Right ventricle myocardium inferior (tissue), 1 donor: ENCODE measurements around the gene CST7. TPM values are rescaled to one million over a fixed set of nuclear protein-coding genes. Genes with fewer than 3 reads are reported as not detected.
"Not testable (repeated sequence)": the region's sequence is repeated elsewhere in the genome, so short reads cannot be mapped to it uniquely, and the experiment has no call there.

ENCODE experiments used
- ATAC-seq: fragments of 200-7000 bp; cut with Tn5 transposase; one replicate; pipeline ENCODE4 v1.9.1; 2020; ENCODE audit warnings: mild to moderate bottlenecking, moderate library complexity
- DNase-seq: peaks from one replicate; pipeline ENCODE4 v3.0.0; 2021; ENCODE audit errors: missing footprints
- intact Hi-C: fragments of 100-400 bp; cut with DNase I; formaldehyde crosslinking; loops from one replicate; pipeline ENCODE4 v1.11.0; 2022
- total RNA-seq: library from RNA; stranded (reverse); fragmentation: NEBNext Ultra II Directional; extraction: Animal tissue kit (Norgen Biotek cat#: 25700); gene quantifications from one replicate; pipeline ENCODE4 v1.2.1, GENCODE V29; 2021
- donor health status: DM: no; HTN: yes; CAD: no; lungs with severe emphysema.

Gene CST7
- total RNA-seq, 1 donor from 2014 or later = 1.4 TPM

DNA sequence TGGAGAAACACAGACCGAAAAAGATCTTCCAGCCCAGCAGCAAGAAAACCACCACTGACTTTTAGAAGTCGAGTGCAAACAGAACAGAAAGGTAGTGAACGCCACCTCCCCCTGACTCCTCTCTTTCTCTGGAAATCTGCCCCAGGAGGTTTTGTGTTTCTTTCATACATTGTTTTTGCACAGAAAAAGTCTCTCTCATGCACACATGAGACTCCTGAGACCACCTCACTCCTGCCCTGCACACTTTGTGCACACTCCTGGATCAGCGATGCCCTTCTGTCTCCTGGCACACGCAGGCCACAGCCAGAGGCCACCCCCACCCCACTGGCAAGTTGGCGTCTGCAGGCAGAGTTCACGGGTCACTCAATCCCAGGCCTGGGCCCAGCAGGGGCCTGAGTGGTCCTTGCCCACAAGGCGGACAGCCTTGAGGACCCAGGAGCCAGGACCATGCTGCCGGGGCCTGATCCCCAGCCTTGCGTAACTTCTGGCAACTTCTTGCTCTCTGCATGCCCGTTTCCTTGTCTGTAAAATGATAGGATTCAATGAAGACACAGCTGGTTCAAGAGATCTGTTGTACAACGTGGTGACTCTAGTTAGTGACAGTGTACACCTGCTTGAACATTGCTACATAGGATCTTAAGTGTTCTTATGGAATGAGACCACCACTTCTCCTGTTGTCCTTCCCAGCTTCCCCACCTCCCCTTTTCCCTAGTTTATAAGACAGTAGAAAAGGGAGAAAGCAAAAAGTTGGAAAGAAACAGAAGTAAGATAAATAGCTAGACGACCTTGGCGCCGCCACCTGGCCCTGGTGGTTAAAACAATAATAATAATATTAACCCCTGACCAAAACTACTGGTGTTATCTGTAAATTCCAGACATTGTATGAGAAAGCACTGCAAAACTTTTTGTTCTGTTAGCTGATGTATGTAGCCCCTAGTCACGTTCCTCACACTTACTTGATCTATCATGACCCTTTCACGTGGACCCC, 30.2 kb upstream of the CST7 start:
- intact Hi-C loops = loop anchor here (5.0 to 10.0 kb wide), 3 partner anchors 757 to 1032 kb away; no protein-coding TSS in a partner anchor
- no peak for ATAC-seq
- DNase-seq = no peak

DNA sequence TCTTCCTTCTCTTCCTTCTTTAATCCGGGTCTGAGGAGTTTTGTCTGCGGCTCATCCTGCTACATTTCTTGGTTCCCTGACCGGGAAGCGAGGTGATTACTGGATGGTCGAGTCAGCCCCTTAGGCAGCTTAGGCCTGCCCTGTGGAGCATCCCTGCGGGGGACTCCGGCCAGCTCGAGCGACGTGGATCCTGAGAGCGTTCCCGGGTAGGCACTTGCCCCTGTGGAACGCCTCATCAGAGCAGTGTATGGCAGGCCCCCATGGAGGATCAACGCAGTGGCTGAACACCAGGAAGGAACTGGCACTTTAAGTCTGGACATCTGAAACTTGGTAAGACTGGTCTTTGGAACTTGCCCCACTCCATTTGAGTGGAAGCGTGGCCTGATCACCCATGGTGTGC, 29.4 kb upstream of the CST7 start:
- intact Hi-C loops = loop anchor here (5.0 to 10.0 kb wide), 3 partner anchors 757 to 1032 kb away; no protein-coding TSS in a partner anchor
- ATAC-seq, DNase-seq: not testable (repeated sequence)

DNA sequence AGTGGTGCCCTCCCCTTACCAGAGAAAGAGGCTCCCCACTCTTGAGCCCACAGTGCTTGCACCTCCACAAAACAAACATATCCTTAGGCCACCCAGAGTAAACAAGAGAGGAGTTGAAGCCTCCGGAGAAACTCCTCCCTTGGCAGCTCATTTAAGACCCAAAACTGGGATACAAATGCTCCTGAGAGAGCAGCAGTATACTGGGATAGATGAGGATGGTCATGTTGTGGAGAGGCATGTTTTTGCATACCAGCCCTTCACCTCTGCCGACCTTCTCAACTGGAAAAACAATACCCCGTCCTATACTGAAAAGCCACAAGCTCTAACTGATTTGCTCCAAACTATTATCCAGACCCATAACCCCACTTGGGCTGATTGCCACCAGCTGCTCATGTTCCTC, 28.4 kb upstream of the CST7 start:
- intact Hi-C loops, ATAC-seq, DNase-seq: not testable (repeated sequence)

DNA sequence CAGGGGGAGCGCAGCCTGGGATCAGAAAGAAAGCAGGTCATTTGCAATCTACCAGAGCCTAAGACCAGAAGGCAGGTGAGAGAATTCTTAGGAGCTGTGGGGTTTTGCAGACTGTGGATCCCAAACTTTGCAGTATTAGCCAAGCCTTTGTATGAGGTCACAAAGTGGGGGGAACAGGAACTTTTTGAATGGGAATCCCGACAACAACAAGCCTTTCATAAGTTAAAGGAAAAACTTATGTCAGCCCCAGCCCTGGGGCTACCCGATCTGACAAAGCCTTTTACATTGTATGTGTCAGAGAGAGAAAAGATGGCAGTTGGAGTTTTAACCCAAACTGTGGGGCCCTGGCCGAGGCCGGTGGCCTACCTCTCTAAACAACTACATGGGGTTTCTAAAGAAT, 19.8 kb upstream of the CST7 start:
- ATAC-seq, DNase-seq, intact Hi-C loops: not testable (repeated sequence)

DNA sequence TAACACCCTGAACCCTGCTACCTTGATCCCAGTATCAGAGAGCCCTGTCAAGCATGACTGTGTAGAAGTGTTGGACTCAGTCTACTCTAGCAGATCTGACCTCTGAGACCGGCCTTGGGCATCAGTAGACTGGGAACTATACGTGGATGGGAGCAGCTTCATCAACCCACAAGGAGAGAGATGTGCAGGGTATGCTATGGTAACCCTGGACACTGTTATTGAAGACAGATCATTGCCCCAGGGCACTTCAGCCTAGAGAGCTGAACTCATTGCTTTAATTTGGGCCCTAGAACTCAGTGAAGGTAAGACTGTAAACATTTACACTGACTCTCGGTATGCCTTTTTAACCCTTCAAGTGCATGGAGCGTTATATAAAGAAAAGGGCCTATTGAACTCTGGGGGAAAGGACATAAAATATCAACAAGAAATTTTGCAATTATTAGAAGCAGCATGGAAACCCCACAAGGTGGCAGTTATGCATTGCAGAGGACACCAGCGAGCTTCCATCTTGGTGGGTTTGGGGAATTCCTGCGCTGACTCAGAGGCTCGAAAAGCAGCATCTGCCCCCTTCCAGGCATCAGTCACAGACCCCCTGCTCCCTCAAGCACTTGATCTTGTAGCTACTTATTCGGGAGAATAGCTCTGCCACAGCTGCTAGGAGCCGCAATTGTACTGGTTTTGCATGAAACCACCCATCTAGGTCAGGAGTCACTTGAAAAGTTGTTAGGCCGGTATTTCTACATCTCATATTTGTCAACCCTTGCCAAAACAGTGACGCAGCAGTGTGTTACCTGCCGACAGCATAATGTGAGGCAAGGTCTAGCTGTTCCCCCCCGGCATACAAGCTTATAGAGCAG, 19.0 kb upstream of the CST7 start:
- intact Hi-C loops, ATAC-seq: not testable (repeated sequence)

DNA sequence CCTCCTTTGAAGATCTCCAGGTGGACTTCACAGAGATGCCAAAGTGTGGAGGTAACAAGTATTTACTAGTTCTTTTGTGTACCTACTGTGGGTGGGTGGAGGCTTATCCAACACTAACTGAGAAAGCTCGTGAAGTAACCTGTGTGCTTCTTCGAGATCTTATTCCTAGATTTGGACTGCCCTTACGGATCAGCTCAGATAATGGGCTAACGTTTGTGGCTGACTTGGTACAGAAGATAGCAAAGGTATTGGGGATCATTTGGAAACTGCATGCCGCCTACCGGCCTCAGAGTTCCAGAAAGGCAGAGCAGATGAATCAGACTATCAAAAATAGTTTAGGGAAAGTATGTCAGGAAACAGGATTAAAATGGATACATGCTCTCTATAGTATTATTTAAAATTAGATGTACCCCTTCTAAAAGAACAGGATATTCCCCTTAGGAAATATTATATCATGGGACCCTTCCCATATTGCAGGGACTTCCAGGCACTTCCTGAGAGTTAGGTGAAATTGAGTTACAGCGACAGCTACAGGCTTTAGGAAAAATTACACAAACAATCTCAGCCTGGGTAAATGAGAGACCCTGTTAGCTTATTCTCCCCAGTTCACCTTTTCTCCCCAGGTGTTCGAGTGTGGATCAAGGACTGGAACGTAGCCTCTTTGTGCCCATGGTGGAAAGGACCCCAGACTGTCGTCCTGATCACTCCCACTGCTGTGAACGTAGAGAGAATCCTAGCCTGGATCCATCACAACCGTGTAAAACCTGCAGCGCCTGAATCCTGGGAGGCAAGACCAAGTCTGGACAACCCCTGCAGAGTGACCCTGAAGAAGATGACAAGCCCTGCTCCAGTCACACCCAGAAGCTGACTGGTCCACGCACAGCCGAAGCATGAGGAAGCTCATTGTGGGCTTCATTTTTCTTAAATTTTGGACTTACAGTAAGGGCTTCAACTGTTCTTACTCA, 18.1 kb upstream of the CST7 start:
- ATAC-seq, intact Hi-C loops: not testable (repeated sequence)
- DNase-seq = peak; percentile 53

More for the DNA sequence above, 19.0 kb upstream of the CST7 start:
- not testable (repeated sequence) for DNase-seq

DNA sequence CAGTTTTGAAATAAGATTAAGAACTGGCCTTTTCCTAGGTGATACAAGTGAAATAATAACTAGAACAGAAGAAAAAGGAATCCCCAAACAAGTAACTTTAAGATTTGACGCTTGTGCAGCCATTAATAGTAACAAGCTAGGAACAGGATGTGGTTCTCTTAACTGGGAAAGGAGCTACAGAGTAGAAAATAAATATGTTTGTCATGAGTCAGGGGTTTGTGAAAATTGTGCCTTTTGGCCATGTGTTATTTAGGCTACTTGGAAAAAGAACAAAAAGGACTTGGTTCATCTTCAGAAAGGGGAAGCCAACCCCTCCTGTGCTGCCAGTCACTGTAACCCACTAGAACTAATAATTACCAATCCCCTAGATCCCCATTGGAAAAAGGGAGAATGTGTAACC, 17.2 kb upstream of the CST7 start:
- DNase-seq, ATAC-seq, intact Hi-C loops: not testable (repeated sequence)

DNA sequence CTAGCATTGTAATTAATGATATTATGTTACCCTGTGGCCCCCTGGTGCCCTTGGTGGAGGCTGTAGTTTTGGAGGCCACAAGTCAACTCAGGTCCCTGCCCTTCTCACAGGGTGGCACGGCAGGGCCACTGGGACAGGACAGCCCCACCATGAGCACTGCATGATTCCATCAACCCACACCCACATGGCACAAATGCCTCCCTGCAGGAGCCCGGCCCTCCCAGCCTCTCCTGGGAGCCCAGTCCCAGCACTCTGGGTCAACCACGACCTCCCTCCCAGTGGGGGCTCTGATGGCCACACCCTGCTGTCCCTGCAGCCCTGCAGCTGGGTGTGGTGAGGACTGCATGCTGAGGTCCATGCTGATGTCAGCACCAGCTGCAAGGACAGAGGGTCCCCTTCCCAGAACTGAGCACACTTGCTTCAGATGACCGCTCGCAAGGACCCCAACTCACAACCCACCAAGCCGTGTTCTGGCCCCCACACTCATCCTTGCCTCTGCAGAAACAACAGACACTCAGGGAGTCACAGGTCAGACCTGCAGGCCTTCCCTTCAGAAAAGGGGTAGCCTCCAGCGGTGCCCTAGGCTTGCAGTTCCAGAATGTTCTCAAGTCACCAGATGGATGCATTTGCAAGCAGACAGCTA, 15.7 kb upstream of the CST7 start:
- intact Hi-C loops = no loop called here
- no peak for ATAC-seq
- no peak for DNase-seq

DNA sequence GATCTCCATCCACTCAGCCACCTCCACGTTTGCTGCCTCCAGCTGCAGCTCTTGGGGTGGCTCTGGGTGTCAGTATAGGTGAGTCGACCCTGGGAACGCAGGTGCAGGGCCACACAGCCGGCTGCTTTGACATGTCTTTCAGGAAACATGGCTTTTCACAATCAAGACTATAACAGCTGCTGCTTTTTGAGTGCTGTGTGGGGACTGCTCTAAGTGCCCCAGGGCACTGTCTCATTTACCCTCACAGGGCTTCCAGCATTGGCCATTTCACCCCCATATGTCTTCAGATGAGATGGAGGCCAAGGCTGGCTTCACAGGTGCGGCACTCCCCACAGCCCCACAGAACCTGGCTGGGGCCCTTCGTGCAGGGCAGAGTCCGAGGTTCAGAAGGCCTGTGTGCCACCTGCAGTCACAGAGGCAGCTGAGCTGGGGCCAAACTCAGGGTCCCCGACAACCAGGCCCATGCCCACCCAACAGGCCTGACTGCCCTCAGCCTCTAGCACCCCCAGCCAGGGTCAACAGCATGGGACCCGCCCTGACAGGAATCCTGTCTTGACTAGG, 14.9 kb upstream of the CST7 start:
- intact Hi-C loops = no loop called here
- DNase-seq (no peak), ATAC-seq (no peak)

DNA sequence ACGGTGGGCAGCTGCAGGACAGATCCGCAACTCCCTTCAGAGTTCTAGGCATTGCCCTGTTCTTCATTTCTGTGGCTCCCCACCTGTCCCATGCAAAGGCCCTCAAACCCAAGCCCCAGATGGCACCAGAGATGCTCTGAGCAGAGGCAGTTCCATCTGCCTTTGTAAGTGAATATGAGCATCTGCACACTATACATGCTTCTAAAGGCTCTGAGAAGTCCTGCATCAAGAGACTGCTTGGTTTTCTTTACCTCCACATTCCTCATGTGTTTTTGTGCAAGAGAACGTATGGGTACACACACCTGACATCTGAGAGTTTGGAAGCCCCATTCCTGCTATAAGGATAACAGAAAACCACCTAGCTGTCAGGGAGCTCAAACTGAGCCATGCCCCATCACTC, 14.4 kb upstream of the CST7 start:
- no peak for DNase-seq
- ATAC-seq = no peak
- intact Hi-C loops = no loop called here

DNA sequence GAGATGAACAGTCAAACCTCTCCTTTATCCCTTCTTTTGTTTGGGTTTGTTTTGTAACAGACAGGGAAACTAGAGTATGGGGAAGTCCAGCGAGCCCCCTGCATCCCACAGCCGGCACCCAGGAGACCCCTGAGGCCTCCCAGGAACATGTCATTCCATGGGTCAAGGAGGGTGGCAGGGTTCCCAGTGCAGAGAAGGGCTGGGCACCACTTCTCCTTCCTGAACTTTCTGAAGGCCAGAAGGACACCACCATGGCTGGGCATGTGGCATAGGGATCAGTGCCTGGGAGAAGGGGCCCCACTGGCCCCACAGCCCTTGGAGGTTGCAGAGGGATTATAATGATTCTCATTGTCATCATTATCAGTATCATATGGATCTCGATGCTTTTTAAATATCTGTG, 13.9 kb upstream of the CST7 start:
- intact Hi-C loops = no loop called here
- DNase-seq (no peak), ATAC-seq (no peak)

DNA sequence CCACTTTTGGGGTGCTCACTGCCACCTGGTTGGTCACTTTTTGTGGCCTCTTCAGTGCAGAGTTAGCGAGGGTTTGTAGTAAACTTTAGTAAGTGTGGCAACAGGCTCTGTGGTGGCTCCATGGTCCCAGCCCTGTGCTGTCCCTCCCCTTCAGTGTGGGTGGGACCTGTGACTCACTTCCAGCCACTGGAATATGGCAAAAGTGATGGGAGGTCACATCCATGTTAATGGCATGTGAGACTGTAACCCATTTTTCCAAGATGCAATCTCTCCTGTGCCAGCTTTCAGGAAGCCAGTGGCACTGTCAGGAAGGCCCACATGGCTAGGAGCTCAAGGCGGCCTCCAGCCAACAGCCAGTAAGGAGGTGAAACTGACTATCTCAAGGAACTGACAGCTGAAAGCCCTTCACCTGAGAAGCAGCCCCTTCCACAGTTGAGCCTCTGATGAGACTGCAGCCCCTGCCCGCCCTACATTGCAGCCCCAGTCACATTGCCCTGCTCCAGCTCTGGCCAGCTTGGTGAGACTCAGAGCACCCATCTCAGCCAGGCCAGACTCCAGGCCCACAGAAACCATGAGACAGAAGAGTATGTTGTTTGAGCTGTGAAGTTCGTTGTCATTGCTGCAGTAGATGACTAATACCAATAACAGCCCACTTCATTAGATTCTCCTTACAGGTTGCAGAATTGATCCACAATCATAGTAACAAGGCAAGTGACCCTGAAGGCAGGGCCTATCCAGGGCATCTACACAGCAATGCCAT, 13.1 kb upstream of the CST7 start:
- DNase-seq (no peak), ATAC-seq (no peak)
- intact Hi-C loops = no loop called here

DNA sequence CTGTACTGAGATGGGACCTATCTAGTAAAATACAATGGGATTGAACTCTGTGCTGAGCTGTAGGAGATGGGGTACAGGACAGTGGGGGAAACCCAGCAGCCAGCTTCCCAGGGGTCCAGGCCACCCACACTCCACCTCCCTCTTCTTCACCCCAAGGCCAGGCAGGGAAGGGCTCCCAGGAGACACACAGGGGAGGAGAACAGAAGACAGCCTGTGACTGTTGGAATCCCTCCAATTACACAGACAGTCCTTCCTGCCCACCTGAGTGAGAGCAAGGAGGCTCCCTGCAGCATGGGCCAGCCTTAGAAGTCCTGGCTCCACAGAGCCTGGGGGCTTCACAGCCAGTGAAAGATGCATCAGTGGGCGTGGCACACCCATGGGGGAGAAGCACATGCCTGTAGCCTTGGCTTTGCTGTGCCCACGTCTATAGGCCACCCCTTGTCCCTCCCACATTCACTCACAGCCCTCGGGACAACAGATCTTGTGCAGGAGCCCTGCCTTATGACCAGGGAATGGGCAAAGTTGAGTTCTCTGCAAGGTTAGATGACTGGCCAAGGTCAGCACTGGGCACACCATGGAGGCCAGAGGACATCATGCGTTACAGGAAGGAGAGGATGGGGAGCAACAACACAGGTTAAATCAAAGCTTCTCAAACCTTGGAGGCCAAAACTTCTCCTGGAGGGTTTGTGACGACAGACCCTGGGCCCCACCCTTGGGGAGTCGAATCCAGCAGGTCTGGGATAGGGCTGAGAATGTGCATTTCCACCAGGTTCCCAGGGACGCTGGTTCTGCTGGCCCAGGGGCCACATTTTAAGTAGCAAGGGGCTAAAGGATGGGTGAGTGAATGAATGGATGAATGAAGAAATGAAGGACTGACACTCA, 12.3 kb upstream of the CST7 start:
- ATAC-seq (no peak), DNase-seq (no peak)
- intact Hi-C loops = no loop called here

DNA sequence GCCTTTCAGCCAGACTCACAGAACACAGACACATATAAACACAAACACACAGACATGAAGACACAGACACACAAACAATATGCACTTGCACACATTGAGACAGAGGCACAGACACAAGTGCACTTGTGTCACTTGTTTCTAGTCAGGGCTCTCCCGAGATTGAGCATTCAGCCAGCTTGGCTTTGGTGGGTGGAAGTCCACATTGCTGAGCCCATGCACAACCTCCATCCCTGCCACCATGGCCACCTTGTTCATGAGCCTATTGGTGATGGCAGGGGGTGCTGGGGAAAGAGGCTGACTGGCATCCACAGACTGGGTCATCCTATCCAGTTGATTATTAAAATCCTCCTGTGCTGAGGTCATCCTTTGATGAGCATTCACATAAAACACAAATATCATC, 11.5 kb upstream of the CST7 start:
- intact Hi-C loops = no loop called here
- ATAC-seq = no peak
- no peak for DNase-seq

DNA sequence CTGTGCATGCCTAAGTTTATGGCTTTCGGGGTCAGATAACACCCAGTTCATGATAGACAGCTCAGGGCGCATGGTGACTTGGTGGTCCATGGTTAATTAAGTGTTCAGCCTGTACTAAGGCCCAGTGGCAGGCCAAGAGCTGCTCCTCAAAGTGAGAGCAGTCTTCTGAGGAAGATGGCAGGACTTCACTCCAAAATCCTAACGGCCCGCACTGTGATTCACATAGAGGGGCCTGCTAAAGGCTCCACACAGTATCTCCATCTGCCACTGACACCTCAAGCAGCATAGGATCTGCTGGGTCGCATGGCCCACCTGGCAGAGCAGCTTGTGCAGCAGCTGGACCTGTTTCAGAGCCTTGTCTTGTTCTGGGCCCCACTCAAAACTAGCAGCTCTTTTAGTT, 10.6 kb upstream of the CST7 start:
- ATAC-seq = no peak
- intact Hi-C loops = no loop called here

DNA sequence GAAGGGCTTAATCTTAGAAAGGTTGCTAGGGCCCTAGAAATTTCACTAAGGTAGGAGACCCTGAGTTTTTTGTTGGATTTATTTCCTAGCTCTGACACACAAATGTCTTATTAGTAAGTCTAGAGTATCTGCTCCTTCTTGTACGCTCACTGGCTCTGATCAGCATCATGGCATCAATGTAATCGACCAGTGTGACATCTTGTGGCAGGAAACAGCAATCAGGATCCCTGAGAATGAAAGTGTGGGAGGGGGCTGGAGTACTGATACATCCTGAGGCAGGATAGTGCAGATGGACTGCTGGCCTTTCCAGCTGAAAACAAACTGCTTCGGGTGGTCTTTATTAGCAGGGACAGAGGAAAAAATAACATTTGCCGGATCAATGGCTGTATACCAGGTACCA, 10.0 kb upstream of the CST7 start:
- DNase-seq (no peak), ATAC-seq (no peak)
- intact Hi-C loops = no loop called here

More for the DNA sequence above, 10.6 kb upstream of the CST7 start:
- DNase-seq = no peak
